Panc1 (cell line): ENCODE measurements around the gene TSHZ2.

Experiments
- CTCF ChIP-seq: fragments of 450-650 bp; IDR thresholded peaks from 2 replicates; pipeline ENCODE4 v1.5.1; 2017; ENCODE audit warnings: mild to moderate bottlenecking
- REST ChIP-seq, 2 experiments: IDR thresholded peaks; 2 replicates each; pipeline ENCODE4 v1.6.1; 2011 to 2012; ENCODE audit warnings: low read depth in 2 of 2, control low read depth in 1 of 2, low read length in 1 of 2, mild to moderate bottlenecking in 1 of 2, moderate library complexity in 1 of 2; ENCODE audit not compliant: insufficient read depth in 1 of 2

GRCh38 chr20:53133628-53134027, 161.5 kb downstream of the TSHZ2 start:
- TF ChIP-seq REST (IDR thresholded peaks at IDR 0.05; ENCODE audit: insufficient read depth in 1 of 2, low read depth in 2 of 2, low read length in 1 of 2) (no peak), CTCF (no peak)
